ENCODE results near the gene CADM3. TPM values are rescaled to one million over a fixed set of nuclear protein-coding genes. Genes with fewer than 3 reads are reported as not detected.

CADM3 gene
- polyA plus RNA-seq, 3 donors = 0.09 to 0.36 (median 0.21) TPM

DNA sequence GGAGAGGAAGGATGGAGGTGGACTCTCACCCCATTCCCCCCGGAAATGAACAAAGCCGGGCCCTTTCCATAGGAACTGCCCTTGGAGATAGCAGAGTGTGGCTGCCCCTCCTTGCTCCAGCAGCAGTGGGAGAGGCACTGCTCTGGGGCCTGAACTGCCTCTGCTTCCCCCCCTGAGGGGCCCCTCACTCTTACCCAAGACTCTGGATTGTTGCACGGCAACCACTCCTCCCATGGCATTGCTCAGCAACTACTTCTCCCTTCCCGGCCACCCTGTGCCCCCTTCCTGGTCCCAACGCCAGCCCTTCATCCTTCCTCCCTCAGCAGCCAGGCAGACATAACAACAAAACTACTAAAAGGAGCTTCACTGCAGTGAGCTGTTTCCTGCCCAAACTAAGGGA lies 30.2 kb downstream of the CADM3 start:
- no peak for DNase-seq (ENCODE audit: extremely low read depth in 1 of 11, low read depth in 9 of 11, low spot score in 4 of 11)

DNA sequence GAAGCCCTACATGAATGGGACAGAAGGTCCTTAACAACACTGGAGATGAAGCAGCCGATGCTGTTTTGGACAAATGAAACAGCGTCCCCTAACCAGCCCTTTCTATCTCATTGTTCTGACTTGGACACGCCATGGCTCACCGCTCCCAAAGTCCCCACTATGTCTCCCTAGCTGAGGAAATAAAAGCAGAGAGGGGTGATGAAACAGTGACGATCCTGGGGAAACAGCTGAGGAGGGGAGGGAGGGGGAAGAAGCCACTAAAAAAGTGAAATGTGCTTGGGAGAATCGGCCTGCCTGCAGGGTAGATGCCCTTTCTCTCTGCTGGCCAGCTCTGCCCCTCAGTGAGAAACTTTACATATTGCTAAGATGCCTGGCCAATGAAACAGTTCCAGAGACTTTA lies 32.2 kb downstream of the CADM3 start:
- DNase-seq (ENCODE audit: extremely low read depth in 1 of 11, low read depth in 9 of 11, low spot score in 4 of 11) = no peak

DNA sequence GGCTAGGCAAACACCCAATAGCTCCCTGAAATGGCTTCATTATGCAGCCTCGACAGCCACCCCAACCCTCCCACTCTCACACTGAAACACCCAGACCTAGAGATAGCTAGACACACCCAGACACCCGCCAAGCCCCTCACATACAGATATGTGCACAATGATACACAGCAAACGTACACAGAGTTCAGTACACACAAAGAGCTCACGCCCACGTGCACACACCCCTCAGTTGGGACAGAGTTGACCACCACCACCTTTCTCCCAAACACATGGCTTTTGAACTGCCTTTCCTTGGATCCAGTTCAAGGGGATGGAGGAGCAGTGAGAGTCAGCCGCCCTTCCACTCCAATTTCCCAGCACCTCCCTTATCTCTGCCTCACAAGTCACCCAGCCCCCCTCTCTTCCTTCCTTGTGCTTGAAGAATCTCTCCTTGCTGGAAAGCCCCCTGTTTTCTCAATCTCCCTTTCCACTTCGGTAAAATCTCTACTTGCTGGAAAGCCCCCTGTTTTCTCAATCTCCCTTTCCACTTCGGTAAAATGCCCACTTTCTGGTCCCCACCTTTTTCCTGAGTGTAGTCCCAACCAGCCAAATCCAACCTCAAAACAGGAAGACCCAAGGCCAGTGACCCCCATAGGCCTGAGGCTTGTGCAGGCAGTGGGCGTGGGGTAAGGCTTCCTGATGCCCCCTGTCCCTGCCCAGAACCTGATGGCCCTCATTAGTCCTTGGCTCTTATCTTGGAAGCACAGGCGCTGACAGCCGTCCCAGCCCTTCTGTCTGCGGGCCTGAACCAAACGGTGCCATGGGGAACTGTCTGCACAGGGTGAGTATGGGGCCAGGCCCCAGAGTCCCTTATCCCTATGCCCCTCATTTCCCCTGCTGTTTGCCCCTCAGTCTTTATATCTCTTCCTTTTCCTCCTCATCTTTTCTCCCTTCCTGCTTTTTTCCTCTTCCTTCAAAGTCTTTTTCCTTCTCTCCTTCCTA lies 33.0 kb downstream of the CADM3 start, which contains the start of gene ACKR1:
TSS of gene ACKR1 (plus strand) at position 715 of the 981 bp plus-strand sequence. CDS start at position 800, 85 bp downstream.
- no peak for DNase-seq (ENCODE audit: extremely low read depth in 1 of 11, low read depth in 9 of 11, low spot score in 4 of 11)

DNA sequence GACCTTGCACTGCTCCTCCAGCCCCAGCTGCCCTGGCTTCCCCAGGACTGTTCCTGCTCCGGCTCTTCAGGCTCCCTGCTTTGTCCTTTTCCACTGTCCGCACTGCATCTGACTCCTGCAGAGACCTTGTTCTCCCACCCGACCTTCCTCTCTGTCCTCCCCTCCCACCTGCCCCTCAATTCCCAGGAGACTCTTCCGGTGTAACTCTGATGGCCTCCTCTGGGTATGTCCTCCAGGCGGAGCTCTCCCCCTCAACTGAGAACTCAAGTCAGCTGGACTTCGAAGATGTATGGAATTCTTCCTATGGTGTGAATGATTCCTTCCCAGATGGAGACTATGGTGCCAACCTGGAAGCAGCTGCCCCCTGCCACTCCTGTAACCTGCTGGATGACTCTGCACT lies 33.8 kb downstream of the CADM3 start:
- DNase-seq (ENCODE audit: extremely low read depth in 1 of 11, low read depth in 9 of 11, low spot score in 4 of 11) = no peak

DNA sequence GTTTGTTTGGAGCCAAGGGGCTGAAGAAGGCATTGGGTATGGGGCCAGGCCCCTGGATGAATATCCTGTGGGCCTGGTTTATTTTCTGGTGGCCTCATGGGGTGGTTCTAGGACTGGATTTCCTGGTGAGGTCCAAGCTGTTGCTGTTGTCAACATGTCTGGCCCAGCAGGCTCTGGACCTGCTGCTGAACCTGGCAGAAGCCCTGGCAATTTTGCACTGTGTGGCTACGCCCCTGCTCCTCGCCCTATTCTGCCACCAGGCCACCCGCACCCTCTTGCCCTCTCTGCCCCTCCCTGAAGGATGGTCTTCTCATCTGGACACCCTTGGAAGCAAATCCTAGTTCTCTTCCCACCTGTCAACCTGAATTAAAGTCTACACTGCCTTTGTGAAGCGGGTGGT lies 34.7 kb downstream of the CADM3 start:
- no peak for DNase-seq (ENCODE audit: extremely low read depth in 1 of 11, low read depth in 9 of 11, low spot score in 4 of 11)

DNA sequence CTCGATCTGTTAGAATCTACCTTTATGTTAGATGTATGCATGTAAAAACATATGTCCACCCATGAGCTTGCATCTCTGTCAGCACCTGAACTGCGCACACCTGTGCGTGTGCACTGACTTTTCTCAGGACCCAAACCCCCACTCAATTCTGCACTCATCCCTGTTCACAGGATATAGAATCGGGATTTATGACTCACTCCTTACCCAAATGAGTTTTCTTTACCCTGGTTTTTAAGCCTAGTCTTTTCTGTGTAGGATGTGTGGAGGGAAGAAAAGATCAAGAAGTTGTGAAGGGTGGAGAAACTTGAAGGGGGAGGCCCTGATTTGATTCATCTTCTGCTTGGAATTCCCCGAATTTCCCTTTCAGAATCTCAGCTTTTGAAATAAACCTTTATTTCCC lies 35.7 kb downstream of the CADM3 start:
- DNase-seq (ENCODE audit: extremely low read depth in 1 of 11, low read depth in 9 of 11, low spot score in 4 of 11) = no peak

DNA sequence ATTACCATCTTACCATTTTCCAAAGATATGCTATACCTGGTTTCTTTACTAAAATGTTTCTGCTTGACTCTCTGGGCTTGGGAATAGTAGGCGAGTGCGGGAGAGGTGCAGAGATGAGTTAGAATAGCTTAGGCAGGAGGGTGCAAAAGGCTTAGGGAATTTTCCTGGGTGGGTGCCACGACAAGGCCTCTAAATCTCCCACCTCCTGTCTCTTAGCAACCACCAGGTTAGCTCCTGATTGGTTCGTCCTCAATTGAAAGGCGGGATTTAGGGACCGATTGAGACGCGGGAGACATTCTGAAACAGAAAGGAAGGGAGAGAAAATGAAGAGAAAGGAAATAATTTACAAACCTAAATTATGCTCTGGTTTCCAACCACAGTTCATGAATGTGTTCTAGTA lies 36.4 kb downstream of the CADM3 start:
- DNase-seq (ENCODE audit: extremely low read depth in 1 of 11, low read depth in 9 of 11, low spot score in 4 of 11) = no peak

DNA sequence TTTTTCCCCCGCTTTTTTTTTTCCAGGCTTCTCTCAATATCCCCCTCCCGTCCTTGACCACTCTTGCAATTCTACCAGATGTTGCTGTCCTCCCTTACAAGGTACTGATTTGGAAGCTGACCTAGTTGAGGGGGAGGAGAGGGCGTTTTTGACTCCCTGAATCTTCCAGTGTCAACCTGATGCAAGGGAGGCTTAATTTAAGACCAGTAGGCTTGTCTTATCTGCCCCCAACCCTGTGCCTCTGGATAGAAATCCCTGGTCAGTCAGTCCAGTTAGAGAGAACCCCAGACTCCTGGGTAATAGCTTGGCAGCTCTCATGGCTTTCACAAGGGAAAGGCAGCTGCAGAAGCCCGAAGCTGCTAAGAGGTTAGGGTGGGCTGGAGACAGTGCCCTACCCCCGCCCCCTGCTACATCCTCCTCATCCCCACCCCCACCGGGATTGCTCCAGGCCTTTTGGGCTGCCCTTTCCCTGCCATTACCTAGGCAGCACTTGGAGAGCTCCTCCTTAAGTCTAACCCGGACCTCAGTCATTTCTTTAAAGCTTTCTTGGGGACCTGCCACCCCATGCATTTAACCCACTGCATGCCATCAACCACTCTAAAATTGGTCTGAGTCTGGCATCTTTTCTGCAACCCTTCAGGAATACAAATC lies 36.9 kb downstream of the CADM3 start:
- no peak for DNase-seq (ENCODE audit: extremely low read depth in 1 of 11, low read depth in 9 of 11, low spot score in 4 of 11)

DNA sequence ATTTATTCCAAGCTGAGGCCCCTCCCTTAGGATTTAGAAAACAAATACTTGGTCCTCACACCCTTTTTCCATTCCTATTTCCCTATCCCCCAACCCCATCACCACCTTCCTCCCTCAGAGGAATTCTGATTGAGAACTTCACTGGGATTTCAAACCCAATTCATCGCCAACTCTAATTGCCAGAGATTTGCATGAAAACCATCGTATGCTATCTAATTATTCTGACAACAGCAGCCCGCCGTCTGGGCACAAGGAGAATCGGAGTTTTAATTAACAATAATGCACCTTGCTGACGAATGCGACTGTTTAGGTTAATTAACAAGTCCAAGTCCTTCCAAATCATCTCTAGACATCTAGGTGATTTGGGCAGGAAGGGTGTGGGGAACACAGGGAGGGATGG lies 37.6 kb downstream of the CADM3 start:
- no peak for DNase-seq (ENCODE audit: extremely low read depth in 1 of 11, low read depth in 9 of 11, low spot score in 4 of 11)

DNA sequence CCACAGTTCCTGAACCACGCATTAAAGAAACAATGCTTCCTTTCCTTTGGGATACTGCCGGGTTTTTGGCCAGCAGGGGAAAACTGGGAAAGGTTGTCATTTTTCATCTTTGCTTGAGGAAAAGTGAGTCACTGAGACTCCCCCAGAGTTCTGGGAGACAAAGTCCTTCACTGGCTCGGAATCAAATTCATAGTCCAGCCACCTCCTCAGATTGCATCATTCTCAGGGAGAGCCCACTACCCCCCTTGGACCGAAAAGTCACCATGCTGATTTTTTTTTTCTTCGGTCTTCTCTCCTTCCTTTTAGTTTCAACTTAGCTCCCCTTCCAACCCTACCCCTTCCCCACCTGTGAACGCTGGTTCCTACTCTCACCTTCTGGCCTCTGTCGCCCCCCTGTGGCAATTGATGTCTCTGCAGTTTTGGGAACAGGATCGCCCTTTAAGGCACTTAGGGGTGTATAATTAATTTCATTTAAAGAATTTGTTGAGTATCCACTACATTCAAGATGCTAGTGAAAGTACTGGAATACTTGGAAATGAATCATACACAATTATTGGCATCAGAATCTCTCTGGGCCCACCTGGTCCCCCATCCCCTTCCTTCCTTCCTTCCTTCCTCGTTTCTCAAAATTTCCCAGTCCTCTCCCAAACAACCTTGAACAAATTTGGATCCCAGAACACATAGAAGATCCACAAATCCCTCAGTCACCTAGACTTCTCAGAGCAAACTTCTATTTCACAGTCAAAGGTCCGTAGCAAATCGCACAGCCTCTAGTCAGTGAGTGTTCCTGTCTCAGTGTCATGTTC lies 40.1 kb downstream of the CADM3 start:
- peak in 1 of 11 donors; percentile 21 for DNase-seq (ENCODE audit: extremely low read depth in 1 of 11, low read depth in 9 of 11, low spot score in 4 of 11)

DNA sequence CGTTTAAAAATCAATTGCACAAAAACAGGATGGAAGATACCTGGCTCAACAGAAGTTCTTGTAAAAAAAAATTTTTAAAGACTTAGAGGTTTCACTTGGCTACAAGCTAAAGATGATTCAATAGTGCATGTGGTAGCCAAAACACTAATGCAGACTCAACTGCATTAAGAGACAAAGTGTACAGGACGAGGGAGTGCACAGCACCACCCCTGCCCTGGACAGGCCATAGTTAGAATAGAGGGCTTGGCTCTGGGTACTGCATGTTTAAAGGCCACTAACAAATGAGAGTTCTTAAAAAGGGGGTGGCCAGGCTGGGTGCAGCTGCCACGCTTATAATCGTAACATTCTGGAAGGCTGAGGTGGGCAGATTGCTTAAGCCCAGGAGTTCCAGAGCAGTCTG lies 41.2 kb downstream of the CADM3 start:
- no peak for DNase-seq (ENCODE audit: extremely low read depth in 1 of 11, low read depth in 9 of 11, low spot score in 4 of 11)

DNA sequence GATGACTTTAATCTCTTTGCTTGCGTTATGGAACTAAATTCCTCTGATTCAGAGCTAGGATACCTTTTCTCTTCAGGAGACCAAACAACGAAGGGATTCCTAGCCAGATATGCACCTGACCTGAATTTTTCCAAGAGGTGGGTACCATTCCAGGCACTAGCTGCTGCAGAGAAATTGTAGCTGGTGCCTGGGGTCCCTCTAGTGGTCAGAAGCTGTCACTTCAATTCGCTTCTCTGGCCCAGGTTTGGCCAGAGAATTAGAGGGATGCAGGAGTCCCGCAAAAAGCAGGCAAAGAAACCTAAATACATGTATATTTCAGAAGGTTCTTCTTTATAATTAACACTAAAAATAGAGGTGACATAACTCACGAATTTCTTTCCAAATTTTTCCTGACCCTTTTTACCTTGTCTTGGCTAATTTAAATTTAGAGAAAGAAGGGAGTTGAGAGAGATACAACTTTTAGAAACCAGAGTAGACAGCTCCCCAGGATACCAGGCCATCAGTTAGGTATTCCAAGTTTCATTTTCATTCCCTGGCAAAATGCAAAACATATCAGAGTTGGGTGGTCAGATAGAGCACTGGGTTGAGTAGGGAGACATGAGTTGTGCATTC lies 42.8 kb downstream of the CADM3 start:
- peak in 3 of 11 donors; percentile 4 to 22 (median 9) for DNase-seq (ENCODE audit: extremely low read depth in 1 of 11, low read depth in 9 of 11, low spot score in 4 of 11)

DNA sequence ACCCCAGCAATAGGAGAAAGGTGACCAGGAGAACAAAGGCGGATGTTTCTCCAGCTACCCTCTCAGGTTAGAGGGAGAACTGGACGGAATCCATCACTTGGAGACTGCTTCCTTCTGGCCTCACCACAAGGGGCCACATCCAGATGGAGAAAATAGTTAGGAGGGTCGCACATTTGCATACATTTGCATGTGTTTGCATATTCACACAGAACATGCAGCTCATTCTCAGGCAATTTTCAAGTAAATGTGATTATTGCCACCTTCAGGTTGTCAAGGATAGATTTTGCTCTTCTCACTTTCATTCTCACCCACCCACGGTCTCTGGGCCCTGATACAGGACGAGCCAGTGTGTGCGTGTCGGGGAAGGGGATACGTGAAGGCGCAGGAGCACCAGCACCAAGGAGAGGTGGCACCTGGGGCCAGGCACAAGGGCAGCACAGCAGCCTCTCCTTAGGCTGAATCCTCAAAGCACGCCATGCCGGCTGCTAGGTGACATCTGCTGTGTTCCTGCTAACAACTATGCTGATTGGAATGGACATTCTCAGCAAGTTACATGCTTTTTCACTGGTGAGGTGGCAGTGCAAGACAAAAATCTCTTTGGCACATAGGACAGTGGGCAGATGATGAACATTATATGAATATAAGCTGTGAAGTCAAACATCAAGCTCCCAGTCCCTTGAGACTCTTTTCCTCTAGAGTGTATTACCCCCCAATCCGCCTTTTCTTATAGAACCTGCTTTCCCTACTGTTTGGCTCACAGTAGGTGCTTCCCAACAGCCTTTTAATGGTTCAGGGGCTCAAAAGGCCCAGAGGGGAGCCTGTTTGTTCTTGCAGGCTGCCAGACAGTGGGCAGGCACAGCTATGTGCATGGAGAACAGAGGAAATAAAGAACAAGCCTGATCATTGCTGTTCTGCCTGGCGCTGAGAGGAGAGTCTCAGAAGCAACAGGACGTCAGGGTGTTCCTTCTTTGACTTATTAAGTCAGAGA lies 47.5 kb downstream of the CADM3 start:
- DNase-seq (ENCODE audit: extremely low read depth in 1 of 11, low read depth in 9 of 11, low spot score in 4 of 11) = no peak

DNA sequence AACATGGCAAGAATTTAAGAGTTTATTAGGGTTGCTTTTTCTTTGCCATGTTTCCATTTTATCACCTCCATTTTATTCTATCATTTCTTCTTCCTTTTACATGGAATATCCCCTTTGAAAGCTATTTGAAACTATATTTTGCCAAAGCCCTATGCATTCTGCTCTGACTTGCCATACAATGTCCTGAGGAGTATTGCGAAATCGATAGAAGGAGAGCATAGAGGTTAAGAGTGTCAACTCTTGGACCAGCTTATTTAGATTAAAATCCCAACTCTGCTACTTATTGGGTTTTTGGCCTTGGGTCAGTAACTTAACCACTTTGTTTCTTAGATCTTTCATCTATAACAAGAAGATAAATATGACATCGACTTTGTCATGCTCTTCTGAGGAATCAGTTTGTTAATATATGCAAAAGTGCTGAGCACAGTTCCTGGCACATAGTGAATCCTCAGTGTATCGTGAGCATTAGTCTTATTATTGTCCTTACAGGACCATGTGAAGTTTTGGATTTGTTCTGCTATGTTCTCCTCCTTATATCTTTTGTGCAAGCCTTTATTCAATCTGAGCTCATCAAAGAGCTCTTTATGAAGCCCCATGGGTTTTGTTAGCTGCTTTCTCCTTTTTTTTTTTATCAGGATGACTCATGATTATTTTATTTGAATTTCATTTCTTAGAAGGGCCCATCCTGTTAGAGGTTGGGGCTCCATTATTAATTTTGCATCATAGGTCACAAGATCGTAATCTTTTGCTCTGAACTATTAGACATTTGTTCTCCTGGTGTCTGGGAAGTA lies 50.9 kb downstream of the CADM3 start:
- DNase-seq (ENCODE audit: extremely low read depth in 1 of 11, low read depth in 9 of 11, low spot score in 4 of 11) = no peak

DNA sequence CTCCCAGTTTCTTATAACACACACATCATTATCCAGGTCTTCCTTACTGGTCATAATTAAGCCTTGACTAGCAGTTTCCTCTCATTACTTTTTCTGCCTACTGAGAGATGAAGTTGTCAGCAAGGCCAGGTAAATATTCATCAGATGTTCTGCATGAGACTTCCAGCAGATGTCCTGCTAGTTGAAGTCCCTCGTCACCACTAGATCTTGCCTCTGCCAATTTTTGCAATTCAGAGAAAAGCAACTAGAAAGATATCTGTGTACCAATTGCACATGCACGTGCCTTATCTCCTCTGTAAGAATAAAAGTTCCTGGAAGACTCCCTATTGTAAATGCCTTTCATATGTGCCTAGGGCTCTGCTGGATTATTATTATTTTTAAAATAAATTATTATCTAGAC lies 51.6 kb downstream of the CADM3 start:
- DNase-seq (ENCODE audit: extremely low read depth in 1 of 11, low read depth in 9 of 11, low spot score in 4 of 11) = no peak

DNA sequence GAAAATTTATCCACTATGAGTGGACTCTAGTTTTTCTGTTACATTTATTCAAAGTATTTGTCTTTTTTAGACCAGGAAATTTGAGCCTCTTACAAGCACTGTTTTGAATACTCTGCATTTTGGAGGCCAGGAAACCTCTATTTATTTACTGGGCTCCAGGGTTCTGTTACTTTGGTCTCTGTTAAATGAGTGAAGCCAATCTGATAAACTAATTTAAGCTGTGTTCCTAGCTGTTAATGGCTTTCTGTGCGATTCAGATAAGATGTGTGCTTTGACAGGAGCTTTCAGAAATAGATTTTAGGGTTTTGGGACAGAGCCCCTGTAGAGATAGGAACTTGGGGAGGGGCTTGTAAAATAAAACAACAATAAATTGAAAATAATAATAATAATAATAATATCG lies 57.1 kb downstream of the CADM3 start:
- no peak for DNase-seq (ENCODE audit: extremely low read depth in 1 of 11, low read depth in 9 of 11, low spot score in 4 of 11)

DNA sequence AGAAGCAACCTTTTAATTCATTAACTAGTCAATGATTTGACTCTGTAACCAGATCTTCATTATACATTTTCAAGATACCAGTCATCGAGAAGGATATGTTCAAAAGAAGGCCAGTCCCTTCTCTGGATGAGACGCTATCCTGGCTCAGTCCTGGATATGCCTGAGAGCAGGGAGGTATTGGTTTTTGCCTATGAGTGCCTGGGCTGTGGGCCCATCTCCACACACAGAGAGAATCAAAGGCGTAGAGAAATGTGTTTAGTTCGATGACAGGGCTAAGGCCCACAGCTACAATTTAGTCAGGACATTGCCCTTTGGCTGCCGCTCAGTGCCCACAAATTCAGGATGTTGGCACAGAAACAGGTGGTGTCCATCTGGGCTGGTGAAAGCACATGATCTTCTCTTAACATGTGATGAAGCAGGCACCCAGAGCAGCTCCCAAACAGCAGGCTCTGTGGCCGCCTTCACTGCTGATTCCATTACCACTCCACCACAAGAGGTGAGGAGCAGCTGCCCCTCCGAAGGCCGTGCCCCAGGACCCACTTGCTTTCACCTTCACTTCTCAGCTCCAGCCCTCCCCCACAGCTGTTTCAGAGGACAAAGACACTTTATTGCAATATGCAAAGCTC lies 58.0 kb downstream of the CADM3 start:
- no peak for DNase-seq (ENCODE audit: extremely low read depth in 1 of 11, low read depth in 9 of 11, low spot score in 4 of 11)

All from renal cortex interstitium (tissue), 11 donors.